ENCODE results near the gene OR5B21.

Gene OR5B21

GRCh38 chr11:58497951-58498350 lies 10.0 kb downstream of the OR5B21 start:
- TF ChIP-seq CTCF (IDR thresholded peaks at IDR 0.05; ENCODE audit: insufficient read depth, low read depth, low read length, missing control alignments) = no peak
- peak; percentile 84 for DNase-seq (ENCODE audit: low read depth)
- H3K4me3 ChIP-seq (ENCODE audit: low read length) = no peak overlapping the region

- no peak for TF ChIP-seq CTCF (IDR thresholded peaks at IDR 0.05; ENCODE audit: insufficient read depth, low read depth, low read length, missing control alignments)
- no peak for DNase-seq (ENCODE audit: low read depth)
- no peak overlapping the region for H3K4me3 ChIP-seq (ENCODE audit: low read length)
Measured at GRCh38 chr11:58495906-58496305, 12.0 kb downstream of the OR5B21 start.

DNA sequence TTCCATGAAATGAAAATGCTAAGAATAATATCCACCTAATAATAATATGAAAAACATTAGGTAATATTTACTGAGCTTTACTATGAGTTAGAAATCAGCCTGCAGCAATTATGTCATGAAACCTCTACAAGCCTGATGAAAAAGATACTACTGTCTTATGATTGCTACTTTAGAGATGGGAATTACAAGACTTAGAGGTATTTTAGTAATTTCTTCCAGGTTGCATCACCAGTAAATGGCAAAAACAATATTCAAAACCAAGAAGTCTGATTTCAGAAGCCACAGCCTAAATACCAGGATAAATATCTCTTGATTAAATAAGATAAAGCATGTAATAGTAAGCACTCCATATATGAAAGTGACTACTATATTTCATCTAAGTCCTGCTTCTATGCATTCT lies 13.8 kb downstream of the OR5B21 start:
- no peak overlapping the region for H3K4me3 ChIP-seq (ENCODE audit: low read length)
- TF ChIP-seq CTCF (IDR thresholded peaks at IDR 0.05; ENCODE audit: insufficient read depth, low read depth, low read length, missing control alignments) = no peak
- DNase-seq (ENCODE audit: low read depth) = peak; percentile 45

DNA sequence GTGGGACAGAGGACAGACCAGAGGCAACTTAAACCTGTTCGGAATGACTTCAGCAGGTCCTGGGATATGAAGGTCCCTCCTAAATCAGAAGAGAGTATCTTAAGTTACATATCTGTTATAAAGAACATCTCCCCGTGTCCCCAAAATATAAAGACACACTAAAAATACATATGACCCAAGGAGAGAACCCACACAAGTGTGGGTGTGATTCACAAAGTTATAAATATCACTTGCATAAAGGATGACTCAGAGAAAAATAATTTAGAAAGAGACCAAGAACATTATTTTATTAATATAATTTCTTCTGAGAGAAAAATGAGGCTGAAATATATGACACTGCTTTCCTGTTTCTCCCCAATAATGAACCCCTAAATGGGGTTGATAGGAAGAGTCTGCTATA lies 14.2 kb downstream of the OR5B21 start:
- DNase-seq (ENCODE audit: low read depth) = peak; percentile 24
- no peak for TF ChIP-seq CTCF (IDR thresholded peaks at IDR 0.05; ENCODE audit: insufficient read depth, low read depth, low read length, missing control alignments)
- no peak overlapping the region for H3K4me3 ChIP-seq (ENCODE audit: low read length)

GRCh38 chr11:58490827-58491226 lies 17.1 kb downstream of the OR5B21 start:
- H3K4me3 ChIP-seq (ENCODE audit: low read length) = no peak overlapping the region
- no peak for TF ChIP-seq CTCF (IDR thresholded peaks at IDR 0.05; ENCODE audit: insufficient read depth, low read depth, low read length, missing control alignments)
- DNase-seq (ENCODE audit: low read depth) = no peak

GRCh38 chr11:58487170-58487569 lies 20.7 kb downstream of the OR5B21 start:
- no peak overlapping the region for H3K4me3 ChIP-seq (ENCODE audit: low read length)
- no peak for DNase-seq (ENCODE audit: low read depth)
- no peak for TF ChIP-seq CTCF (IDR thresholded peaks at IDR 0.05; ENCODE audit: insufficient read depth, low read depth, low read length, missing control alignments)

- DNase-seq (ENCODE audit: low read depth) = no peak
- no peak for TF ChIP-seq CTCF (IDR thresholded peaks at IDR 0.05; ENCODE audit: insufficient read depth, low read depth, low read length, missing control alignments)
- no peak overlapping the region for H3K4me3 ChIP-seq (ENCODE audit: low read length)
Measured at GRCh38 chr11:58485961-58486360, 21.9 kb downstream of the OR5B21 start.

All from epithelial cell of esophagus (primary cell).